H1 (cell line): ENCODE data around the gene CTPS1. TPM values are rescaled to one million over a fixed set of nuclear protein-coding genes. Genes with fewer than 3 reads are reported as not detected.

ENCODE experiments used
- CTCF ChIA-PET: fragments of 300-600 bp; sonication (Branson Sonifier 250); formaldehyde crosslinking; loops from one replicate; lab custom pipeline; 2021; ENCODE audit not compliant: partially characterized antibody; lab: Charles Lee
- POLR2A ChIA-PET: fragments of 300-600 bp; sonication (Branson Sonifier 250); formaldehyde crosslinking; loops from one replicate; lab custom pipeline; 2021; ENCODE audit warnings: inconsistent platforms; ENCODE audit not compliant: partially characterized antibody; lab: Charles Lee
- DNase-seq, 2 experiments: peaks; one replicate each; pipeline versions ENCODE4 v3.0.0 to v3.0.0-alpha.2; 2010 to 2022; ENCODE audit warnings: low spot score in 2 of 2, low read depth in 1 of 2, mixed read lengths in 1 of 2
- FAIRE-seq: peaks from 2 replicates; lab custom pipeline; 2011; peaks lifted over from hg19 to GRCh38; lab: Jason Lieb, UNC
- H2AFZ ChIP-seq: 2 replicates; pipeline ENCODE4 v1.8.1; 2012; ENCODE audit warnings: low read length, inconsistent platforms
- H2AK5ac ChIP-seq: 2 replicates; pipeline ENCODE4 v1.6.1; 2013; ENCODE audit warnings: low read depth, low read length
- H2BK120ac ChIP-seq: replicated peaks from 2 replicates; pipeline ENCODE3; 2013; ENCODE audit warnings: low read depth, low read length, inconsistent platforms
- H2BK12ac ChIP-seq: 2 replicates; pipeline ENCODE4 v1.6.1; 2013; ENCODE audit warnings: low read depth, low read length
- H2BK15ac ChIP-seq: 2 replicates; pipeline ENCODE4 v1.6.1; 2013; ENCODE audit warnings: low read length
- H2BK20ac ChIP-seq: 2 replicates; pipeline ENCODE4 v1.6.1; 2013; ENCODE audit warnings: low read length
- H2BK5ac ChIP-seq: 2 replicates; pipeline ENCODE4 v1.6.1; 2013; ENCODE audit warnings: low read depth, low read length
- H3K14ac ChIP-seq: 2 replicates; pipeline ENCODE4 v1.6.1; 2013; ENCODE audit warnings: inconsistent platforms; ENCODE audit not compliant: insufficient read length
- H3K18ac ChIP-seq: 2 replicates; pipeline ENCODE4 v1.6.1; 2013; ENCODE audit warnings: low read length; ENCODE audit errors: extremely low read depth
- H3K23ac ChIP-seq: 2 replicates; pipeline ENCODE4 v1.6.1; 2013; ENCODE audit warnings: inconsistent platforms; ENCODE audit not compliant: insufficient read length
- H3K23me2 ChIP-seq: 2 replicates; pipeline ENCODE4 v1.6.1; 2013; ENCODE audit warnings: low read depth, low read length
- H3K27ac ChIP-seq: 2 replicates; pipeline ENCODE4 v1.6.1; 2011; ENCODE audit warnings: low read depth, low read length, inconsistent platforms
- H3K27me3 ChIP-seq, 4 experiments: replicated peaks in 1 of 4; 1 replicate in 1 of 4; 2 replicates in 3 of 4; pipeline versions ENCODE4 v1.6.1 to v1.8.1; 2011 to 2013; ENCODE audit warnings: low read length in 3 of 4, mild to moderate bottlenecking in 3 of 4, inconsistent platforms in 2 of 4, mixed read lengths in 2 of 4, moderate library complexity in 1 of 4; ENCODE audit not compliant: control insufficient read depth in 3 of 4, insufficient read depth in 3 of 4; ENCODE audit errors: extremely low read depth in 1 of 4
- H3K36me3 ChIP-seq, 4 experiments: 2 replicates each; pipeline versions ENCODE4 v1.6.1 to v1.8.1; 2011 to 2013; ENCODE audit warnings: mild to moderate bottlenecking in 4 of 4, low read length in 3 of 4, moderate library complexity in 2 of 4, control low read depth in 1 of 4, inconsistent platforms in 1 of 4; ENCODE audit not compliant: insufficient read depth in 4 of 4, control insufficient read depth in 2 of 4
- H3K4ac ChIP-seq: replicated peaks from 2 replicates; pipeline ENCODE3; 2013; ENCODE audit warnings: low read length, low read depth, mixed read lengths, inconsistent platforms; ENCODE audit not compliant: insufficient read length
- H3K4me1 ChIP-seq, 4 experiments: replicated peaks in 1 of 4; 1 replicate in 1 of 4; 2 replicates in 3 of 4; pipeline versions ENCODE4 v1.6.1 to v1.8.1; 2011 to 2013; ENCODE audit warnings: low read length in 3 of 4, inconsistent platforms in 2 of 4, mixed read lengths in 1 of 4; ENCODE audit not compliant: insufficient read depth in 4 of 4, control insufficient read depth in 3 of 4
- H3K4me2 ChIP-seq, 2 experiments: 2 replicates each; pipeline versions ENCODE4 v1.6.1 to v1.8.1; 2011 to 2013; ENCODE audit warnings: low read depth in 2 of 2, low read length in 2 of 2, control low read depth in 1 of 2, inconsistent platforms in 1 of 2, mild to moderate bottlenecking in 1 of 2; ENCODE audit not compliant: insufficient read depth in 1 of 2
- H3K4me3 ChIP-seq, 4 experiments: fragments of 200-600, 300-600 bp in 1 of 4; sonication (generic), shearing (Covaris generic), sonication (Bioruptor Twin) in 1 of 4; 2 replicates each; pipeline versions ENCODE4 v1.5.1 to v1.8.1; 2011 to 2016; ENCODE audit warnings: low read length in 4 of 4, low read depth in 3 of 4, control low read depth in 2 of 4, inconsistent platforms in 2 of 4, mild to moderate bottlenecking in 2 of 4, mixed read lengths in 1 of 4, moderate library complexity in 1 of 4; ENCODE audit not compliant: insufficient read depth in 2 of 4; ENCODE audit errors: extremely low read depth in 1 of 4
- H3K56ac ChIP-seq: replicated peaks from 2 replicates; pipeline ENCODE3; 2013; ENCODE audit warnings: low read depth, mild to moderate bottlenecking, mixed read lengths, low read length, inconsistent platforms; ENCODE audit not compliant: insufficient read length
- H3K79me1 ChIP-seq: 2 replicates; pipeline ENCODE4 v1.6.1; 2013; ENCODE audit warnings: low read depth, low read length, control low read depth
- H3K79me2 ChIP-seq, 2 experiments: 2 replicates each; pipeline versions ENCODE4 v1.6.1 to v1.8.1; 2012 to 2013; ENCODE audit warnings: low read length in 2 of 2, mild to moderate bottlenecking in 2 of 2, inconsistent platforms in 1 of 2; ENCODE audit not compliant: insufficient read depth in 2 of 2, control insufficient read depth in 1 of 2
- H3K9ac ChIP-seq, 4 experiments: replicated peaks in 1 of 4; 1 replicate in 1 of 4; 2 replicates in 3 of 4; pipeline versions ENCODE4 v1.6.1 to v1.8.1; 2011 to 2013; ENCODE audit warnings: low read depth in 3 of 4, low read length in 3 of 4, control low read depth in 2 of 4, mild to moderate bottlenecking in 2 of 4, moderate library complexity in 2 of 4, inconsistent platforms in 1 of 4; ENCODE audit errors: extremely low read depth in 1 of 4
- H3K9me3 ChIP-seq, 2 experiments: 2 replicates each; pipeline versions ENCODE4 v1.6.1 to v1.8.1; 2012 to 2013; ENCODE audit warnings: mild to moderate bottlenecking in 2 of 2, moderate library complexity in 2 of 2, control low read depth in 1 of 2, inconsistent platforms in 1 of 2, low read depth in 1 of 2, low read length in 1 of 2, mixed read lengths in 1 of 2; ENCODE audit not compliant: insufficient read depth in 2 of 2
- H4K20me1 ChIP-seq, 2 experiments: replicated peaks in 1 of 2; 2 replicates each; pipeline versions ENCODE3 to v1.8.1; 2011 to 2013; ENCODE audit warnings: inconsistent platforms in 2 of 2, low read length in 2 of 2, mild to moderate bottlenecking in 1 of 2; ENCODE audit not compliant: insufficient read depth in 2 of 2, control insufficient read depth in 1 of 2
- H4K5ac ChIP-seq: 2 replicates; pipeline ENCODE4 v1.6.1; 2013; ENCODE audit warnings: low read length, low read depth, mixed read lengths, inconsistent platforms; ENCODE audit not compliant: insufficient read length
- H4K8ac ChIP-seq: 2 replicates; pipeline ENCODE4 v1.8.0; 2013; ENCODE audit warnings: mild to moderate bottlenecking, moderate library complexity, low read length, inconsistent platforms; ENCODE audit not compliant: insufficient read depth; ENCODE audit errors: extremely low read depth
- H4K91ac ChIP-seq: replicated peaks from 2 replicates; pipeline ENCODE3; 2013; ENCODE audit warnings: low read length, mixed read lengths, inconsistent platforms; ENCODE audit not compliant: insufficient read length
- CBX8 ChIP-seq: fragments of 300-800, 300-1000 bp; sonication (generic); IDR thresholded peaks from 2 replicates; pipeline ENCODE4 v1.7.1; 2016; ENCODE audit warnings: low read depth, low read length, borderline replicate concordance
- NRF1 ChIP-seq: IDR thresholded peaks from 2 replicates; pipeline ENCODE4 v1.6.1; 2011; ENCODE audit warnings: mild to moderate bottlenecking, low read depth, low read length, improper control_type of control experiment
- POLR2AphosphoS5 ChIP-seq: IDR thresholded peaks from 2 replicates; pipeline ENCODE4 v1.6.1; 2011; ENCODE audit warnings: low read depth, low read length
- RBBP5 ChIP-seq: IDR thresholded peaks from 2 replicates; pipeline ENCODE4 v1.7.1; 2012; ENCODE audit warnings: low read depth, mild to moderate bottlenecking, inconsistent platforms, low read length, moderate library complexity, borderline replicate concordance
- RNF2 ChIP-seq: fragments of 200-900, 300-1000 bp; sonication (generic); IDR thresholded peaks from 2 replicates; pipeline ENCODE4 v1.7.1; 2016; ENCODE audit warnings: borderline replicate concordance, low read depth, mild to moderate bottlenecking, antibody characterized with exemption, low read length; ENCODE audit not compliant: poor library complexity, severe bottlenecking; ENCODE audit errors: missing control alignments
- RXRA ChIP-seq: IDR thresholded peaks from 2 replicates; pipeline ENCODE4 v1.6.1; 2011; ENCODE audit warnings: low read depth, mild to moderate bottlenecking, low read length, moderate library complexity; ENCODE audit not compliant: insufficient read depth
- SIRT6 ChIP-seq: IDR thresholded peaks from one replicate; pipeline ENCODE4 v1.7.1; 2012; ENCODE audit warnings: low read length, inconsistent platforms
- SIX5 ChIP-seq: IDR thresholded peaks from 2 replicates; pipeline ENCODE4 v1.6.1; 2011; ENCODE audit warnings: mild to moderate bottlenecking, low read depth, low read length
- SUZ12 ChIP-seq: fragments of 200-600 bp; sonication (generic); IDR thresholded peaks from 2 replicates; pipeline ENCODE4 v1.6.1; 2012; ENCODE audit warnings: mild to moderate bottlenecking, inconsistent platforms, low read length, moderate library complexity, mixed read lengths
- TBP ChIP-seq: IDR thresholded peaks from 2 replicates; pipeline ENCODE4 v1.6.1; 2011; ENCODE audit warnings: low read depth, low read length, improper control_type of control experiment
- TCF12 ChIP-seq: IDR thresholded peaks from 2 replicates; pipeline ENCODE4 v1.6.1; 2011; ENCODE audit warnings: low read depth, mild to moderate bottlenecking, low read length
- WGBS, 2 experiments: shearing (Covaris generic) in 1 of 2; methylation state at CpG; one replicate each; pipeline versions ENCODE4 v1.1.6 to v1.1.7; 2013 to 2015; ENCODE audit warnings: low lambda C conversion rate in 2 of 2, mixed read lengths in 2 of 2, inconsistent platforms in 1 of 2, low coverage in 1 of 2, missing lambda C conversion rate in 1 of 2; ENCODE audit not compliant: insufficient replicate concordance in 2 of 2, insufficient coverage in 1 of 2, insufficient read length in 1 of 2; ENCODE audit errors: extremely low coverage in 1 of 2, missing lambda C conversion rate in 1 of 2; 5-methylcytosine and 5-hydroxymethylcytosine counted together
- polyA plus RNA-seq, 7 experiments: library from polyadenylated mRNA; depleted of rRNA in 3 of 7; stranded (reverse) in 5 of 7; unstranded in 2 of 7; fragments of >200 nt in 5 of 7; fragments of 200-250 nt in 2 of 7; gene quantifications; 1 replicate in 5 of 7; 2 replicates in 1 of 7; 4 replicates in 1 of 7; pipeline versions ENCODE4 v1.2.1 to v1.2.3, GENCODE V29; 2011 to 2013; ENCODE audit warnings: missing spikeins in 2 of 7, mixed read lengths in 2 of 7
- total RNA-seq: library from RNA; stranded (reverse); fragmentation: NEBNext Ultra II Directional; extraction: Animal tissue kit (Norgen Biotek cat#: 25700); gene quantifications from 2 replicates; pipeline ENCODE4 v1.2.1, GENCODE V29; 2021

Gene CTPS1
- total and polyA plus RNA-seq, 2 of the 8 experiments (the other 6 are each of a cell fraction or from before 2014, with no cell fraction given), result 35.5 to 103 TPM

DNA sequence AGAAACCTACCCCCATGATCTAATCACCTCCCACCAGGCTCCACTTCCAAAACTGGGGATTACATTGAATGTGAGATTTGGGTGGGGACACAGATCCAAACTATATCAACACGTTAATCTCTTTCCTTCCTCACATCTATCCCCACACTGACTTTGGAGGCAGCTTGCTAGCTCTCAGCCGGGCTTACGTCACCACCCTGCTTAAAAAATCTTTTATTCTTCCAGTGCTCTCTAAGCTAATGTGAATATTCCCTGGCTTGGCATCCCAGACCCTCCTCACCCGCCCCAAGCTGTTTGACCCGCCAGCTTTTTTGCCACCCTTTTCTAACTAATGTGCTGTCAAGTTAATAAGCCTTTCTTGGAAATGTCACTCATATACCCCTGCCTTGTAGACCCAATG, 47.9 kb upstream of the CTPS1 start:
- no peaks in the 10 kb centered on the region for H3K36me3 ChIP-seq
- no peak overlapping the region for H3K27ac ChIP-seq
- no peak overlapping the region for H3K23ac ChIP-seq
- no peak for DNase-seq
- H4K8ac ChIP-seq, result no peak overlapping the region
- H2BK5ac ChIP-seq, result no peak overlapping the region
- 85% methylated on average over 5 of the region's 5 CpGs; no CpG with 5 or more reads in 1 of the 2 experiments for WGBS, 2 experiments
- CTCF ChIA-PET, result interaction anchor here (0.6 to 17.5 kb wide), 3 partner anchors 14 to 84 kb away, joined by 3 to 275 read pairs (median 6); no protein-coding TSS in a partner anchor
- H4K5ac ChIP-seq, result no peak overlapping the region
- TF ChIP-seq TBP (no peak), NRF1 (no peak), POLR2AphosphoS5 (no peak), RBBP5 (no peak), CBX8 (no peak), SUZ12 (no peak), TCF12 (no peak), RNF2 (no peak), RXRA (no peak), SIX5 (no peak), SIRT6 (no peak)
- TF ChIP-seq, all 59 proteins: peak for 0
- Histone ChIP-seq H3K27me3 (no peaks in the 10 kb centered on the region), H2AK5ac (no peak overlapping the region), H3K4ac (no peak overlapping the region), H4K91ac (no peak overlapping the region), H4K20me1 (no peaks in the 10 kb centered on the region), H2BK15ac (no peak overlapping the region), H3K23me2 (no peaks in the 10 kb centered on the region), H3K4me3 (no peak overlapping the region), H3K79me2 (no peaks in the 10 kb centered on the region), H2BK120ac (no peak overlapping the region), H2AFZ (no peak overlapping the region), H3K4me2 (no peak overlapping the region), H3K9me3 (no peaks in the 10 kb centered on the region), H2BK20ac (no peak overlapping the region), H2BK12ac (no peak overlapping the region), H3K9ac (no peak overlapping the region), H3K4me1 (peaks cover 0 to 3% (median 0%) of the 10 kb centered on the region in 4 experiments; a peak in 1 of 7 replicates), H3K14ac (no peak overlapping the region), H3K56ac (no peak overlapping the region), H3K18ac (no peak overlapping the region), H3K79me1 (no peaks in the 10 kb centered on the region)
- POLR2A ChIA-PET, result no interaction called here
- no peak for FAIRE-seq
